Testis (tissue), 3 donors: Measurements from ENCODE around the gene TRNAU1AP. TPM values are rescaled to one million over a fixed set of nuclear protein-coding genes. Genes with fewer than 3 reads are reported as not detected.

Experiments used
- DNase-seq: peaks from one replicate; pipeline ENCODE4 v3.0.0-alpha.2; 2019
- H3K27ac ChIP-seq, 2 donors: fragments of 200-600 bp; sonication (generic); one replicate each; pipeline ENCODE4 v1.5.1; 2019
- H3K27me3 ChIP-seq: fragments of 200-600 bp; sonication (generic); one replicate; pipeline ENCODE4 v1.5.1; 2019
- H3K36me3 ChIP-seq: fragments of 200-600 bp; sonication (generic); one replicate; pipeline ENCODE4 v1.5.1; 2017; ENCODE audit warnings: low read depth; ENCODE audit errors: missing control alignments
- H3K4me1 ChIP-seq: fragments of 200-600 bp; sonication (generic); one replicate; pipeline ENCODE4 v1.5.1; 2019
- H3K4me3 ChIP-seq, 2 donors: fragments of 200-600 bp; sonication (generic); one replicate each; pipeline ENCODE4 v1.5.1; 2017 to 2019
- H3K9me3 ChIP-seq: fragments of 200-600 bp; sonication (generic); one replicate; pipeline ENCODE4 v1.5.1; 2017
- POLR2A ChIP-seq: fragments of 450-650 bp; IDR thresholded peaks from one replicate; pipeline ENCODE4 v1.6.1; 2017; ENCODE audit warnings: antibody characterized with exemption, mild to moderate bottlenecking, moderate library complexity
- WGBS, 2 donors: methylation state at CpG; one replicate each; pipeline ENCODE4 v1.1.5; 2018; 5-methylcytosine and 5-hydroxymethylcytosine counted together
- intact Hi-C: fragments of 100-400 bp; cut with DNase I; formaldehyde crosslinking; loops from one replicate; pipeline ENCODE4 v1.15.1; 2023; ENCODE audit warnings: low total_unique reads
- polyA plus RNA-seq: library from polyadenylated mRNA; stranded (reverse); fragments of 350-450 nt; fragmentation: Illumina TruSeq; extraction: RNeasy Lipid Tissue Mini Kit (QIAGEN cat#74804); gene quantifications from one replicate; pipeline ENCODE4 v1.2.3, GENCODE V29; 2014; ENCODE audit warnings: low read depth, low replicate concordance; ENCODE audit not compliant: insufficient read depth
- total RNA-seq, 2 donors: library from RNA; depleted of rRNA; stranded (reverse); fragments of >200 nt; gene quantifications; one replicate each; pipeline ENCODE4 v1.2.3, GENCODE V29; 2016
- TF ChIP-seq, protein P1 (sequence below), 3 experiments: fragments of 450-650 bp in 2 of 3; fragments of 200-600 bp in 1 of 3; sonication (generic) in 1 of 3; IDR thresholded peaks; one replicate each; pipeline ENCODE4 v1.5.1; 2016 to 2019; ENCODE audit warnings: antibody characterized with exemption in 3 of 3, mild to moderate bottlenecking in 2 of 3, moderate library complexity in 1 of 3

The TRNAU1AP gene
- total and polyA plus RNA-seq, 3 donors from 2014 or later, result 15.5 to 22.5 (median 19.8) TPM

DNA sequence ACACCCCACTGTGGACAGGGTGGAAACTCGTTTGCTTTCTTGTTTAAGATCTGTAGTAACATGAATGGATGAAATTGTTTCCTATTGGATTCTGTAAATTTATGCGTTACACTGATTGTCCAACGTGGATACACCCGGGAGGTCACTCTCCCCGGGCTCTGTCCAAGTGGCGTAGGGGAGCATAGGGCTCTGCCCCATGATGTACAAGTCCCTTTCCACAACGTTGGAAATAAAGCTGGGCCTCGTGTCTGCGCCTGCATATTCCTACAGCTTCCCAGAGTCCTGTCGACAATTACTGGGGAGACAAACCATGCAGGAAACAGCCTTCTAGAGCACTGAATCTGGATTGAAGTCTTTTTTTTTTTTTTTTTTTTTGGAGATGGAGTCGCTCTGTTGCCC is 45.6 kb upstream of the TRNAU1AP start:
- H3K27me3 ChIP-seq, result no peaks in the 10 kb centered on the region
- WGBS, 2 donors, result 3 to 6% methylated on average over 11 of the region's 11 CpGs
- no peaks in the 10 kb centered on the region for H3K36me3 ChIP-seq
- DNase-seq, result no peak
- H3K9me3 ChIP-seq, result no peaks in the 10 kb centered on the region
- peak overlapping the region; percentile 88 for H3K4me3 ChIP-seq
- intact Hi-C loops, result no loop called here
- H3K27ac ChIP-seq, result peak overlapping the region; percentile 61 to 72
- peaks cover 27% of the 10 kb centered on the region for H3K4me1 ChIP-seq
- no peak for TF ChIP-seq POLR2A

DNA sequence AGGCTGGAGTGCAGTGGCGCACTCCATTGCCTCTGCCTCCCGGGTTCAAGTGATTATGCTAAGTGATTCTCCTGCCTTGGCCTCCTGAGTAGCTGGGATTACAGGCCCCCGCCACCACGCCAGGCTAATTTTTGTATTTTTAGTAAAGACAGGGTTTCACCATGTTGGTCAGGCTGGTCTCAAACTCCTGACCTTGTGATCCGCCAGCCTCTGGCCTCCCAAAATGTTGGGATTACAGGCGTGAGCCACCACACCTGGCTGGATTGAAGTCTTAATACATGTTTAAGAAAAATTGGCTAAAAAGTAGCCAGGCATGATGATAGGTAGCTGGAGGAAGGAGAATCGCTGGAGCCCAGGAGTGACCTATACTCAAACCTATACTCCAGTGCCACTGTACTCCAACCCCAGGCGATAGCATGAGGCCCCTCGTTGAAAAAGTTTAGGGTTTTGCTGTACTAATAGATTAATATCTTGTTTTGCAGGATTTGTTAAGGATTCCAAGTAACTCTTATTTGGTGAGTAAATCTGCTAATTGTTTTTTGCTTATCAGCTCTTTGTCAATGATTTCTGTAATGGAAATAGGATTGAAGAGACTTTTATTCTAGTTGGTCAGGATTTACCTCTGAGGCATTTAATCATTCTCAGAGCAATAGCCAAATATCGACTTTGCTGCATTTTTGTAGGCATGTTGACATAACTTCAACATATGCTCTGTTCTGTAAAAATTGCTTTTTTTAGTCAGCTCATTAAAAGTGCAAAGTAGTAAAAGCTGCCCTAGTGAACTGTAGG is 45.0 kb upstream of the TRNAU1AP start:
- no peaks in the 10 kb centered on the region for H3K27me3 ChIP-seq
- peak overlapping the region; percentile 61 to 72 for H3K27ac ChIP-seq
- H3K4me3 ChIP-seq, result peak overlapping the region; percentile 88
- no peak for DNase-seq
- TF ChIP-seq, protein P1, sequence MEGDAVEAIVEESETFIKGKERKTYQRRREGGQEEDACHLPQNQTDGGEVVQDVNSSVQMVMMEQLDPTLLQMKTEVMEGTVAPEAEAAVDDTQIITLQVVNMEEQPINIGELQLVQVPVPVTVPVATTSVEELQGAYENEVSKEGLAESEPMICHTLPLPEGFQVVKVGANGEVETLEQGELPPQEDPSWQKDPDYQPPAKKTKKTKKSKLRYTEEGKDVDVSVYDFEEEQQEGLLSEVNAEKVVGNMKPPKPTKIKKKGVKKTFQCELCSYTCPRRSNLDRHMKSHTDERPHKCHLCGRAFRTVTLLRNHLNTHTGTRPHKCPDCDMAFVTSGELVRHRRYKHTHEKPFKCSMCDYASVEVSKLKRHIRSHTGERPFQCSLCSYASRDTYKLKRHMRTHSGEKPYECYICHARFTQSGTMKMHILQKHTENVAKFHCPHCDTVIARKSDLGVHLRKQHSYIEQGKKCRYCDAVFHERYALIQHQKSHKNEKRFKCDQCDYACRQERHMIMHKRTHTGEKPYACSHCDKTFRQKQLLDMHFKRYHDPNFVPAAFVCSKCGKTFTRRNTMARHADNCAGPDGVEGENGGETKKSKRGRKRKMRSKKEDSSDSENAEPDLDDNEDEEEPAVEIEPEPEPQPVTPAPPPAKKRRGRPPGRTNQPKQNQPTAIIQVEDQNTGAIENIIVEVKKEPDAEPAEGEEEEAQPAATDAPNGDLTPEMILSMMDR (IDR thresholded peaks at IDR 0.05), result no peak
- TF ChIP-seq POLR2A, result no peak
- WGBS, 2 donors, result 45 to 50% methylated on average over 10 of the region's 10 CpGs
- peaks cover 27% of the 10 kb centered on the region for H3K4me1 ChIP-seq
- intact Hi-C loops, result no loop called here
- H3K36me3 ChIP-seq, result no peaks in the 10 kb centered on the region
- no peaks in the 10 kb centered on the region for H3K9me3 ChIP-seq

DNA sequence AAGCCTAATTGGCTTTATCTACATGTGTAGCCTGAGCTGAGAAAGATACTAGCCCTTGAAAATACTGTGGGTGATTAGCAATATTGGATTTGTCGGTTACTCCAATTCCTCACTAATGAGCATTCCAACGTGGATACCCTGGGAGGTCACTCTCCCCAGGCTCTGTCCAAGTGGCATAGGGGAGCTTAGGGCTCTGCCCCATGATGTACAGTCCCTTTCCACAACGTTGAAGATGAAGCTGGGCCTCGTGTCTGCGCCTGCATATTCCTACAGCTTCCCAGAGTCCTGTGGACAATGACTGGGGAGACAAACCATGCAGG is 44.5 kb upstream of the TRNAU1AP start:
- Histone ChIP-seq H3K4me3 (no peak overlapping the region), H3K4me1 (peaks cover 27% of the 10 kb centered on the region), H3K36me3 (no peaks in the 10 kb centered on the region), H3K27me3 (no peaks in the 10 kb centered on the region), H3K27ac (peak overlapping the region in 1 of 2 donors; percentile 72), H3K9me3 (no peaks in the 10 kb centered on the region)
- WGBS, 2 donors, result 35 to 46% methylated on average over 5 of the region's 5 CpGs
- intact Hi-C loops, result no loop called here
- no peak for DNase-seq
- no peak for TF ChIP-seq POLR2A
- TF ChIP-seq, protein P1 (IDR thresholded peaks at IDR 0.05), result no peak

DNA sequence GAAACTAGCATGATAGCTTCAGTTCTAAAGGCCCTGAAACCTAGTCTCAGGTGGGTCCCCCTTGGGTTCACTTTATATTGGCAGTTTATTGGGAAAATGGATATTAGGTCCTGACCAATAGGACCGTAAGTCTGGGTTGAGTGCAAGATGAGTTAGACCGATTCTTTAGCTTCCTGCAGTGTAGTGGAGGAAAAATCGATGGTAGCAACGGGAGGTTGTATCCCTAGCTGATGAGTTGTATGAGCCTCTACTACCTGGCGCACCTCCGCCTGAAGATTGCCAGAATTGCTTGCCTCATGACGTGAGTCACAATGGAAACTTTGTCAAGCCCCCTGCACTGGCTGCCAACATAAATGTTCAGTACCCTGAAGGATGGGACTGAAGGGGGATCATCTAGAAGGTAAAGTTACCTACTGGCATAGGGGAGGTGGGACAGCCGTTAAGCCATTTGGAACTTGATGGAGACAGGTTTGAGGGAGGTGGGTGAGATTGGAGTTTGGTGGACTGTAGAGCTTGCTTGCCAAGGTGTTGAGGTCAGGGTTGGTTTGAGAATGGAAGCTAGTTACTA is 43.1 kb upstream of the TRNAU1AP start:
- Histone ChIP-seq H3K36me3 (no peaks in the 10 kb centered on the region), H3K4me1 (peaks cover 27% of the 10 kb centered on the region), H3K27me3 (no peaks in the 10 kb centered on the region), H3K27ac (no peak overlapping the region), H3K4me3 (no peak overlapping the region), H3K9me3 (no peaks in the 10 kb centered on the region)
- DNase-seq, result no peak
- 78 to 88% methylated on average over 8 of the region's 8 CpGs for WGBS, 2 donors
- no peak for TF ChIP-seq POLR2A
- TF ChIP-seq, protein P1 (IDR thresholded peaks at IDR 0.05), result no peak
- intact Hi-C loops, result no loop called here

DNA sequence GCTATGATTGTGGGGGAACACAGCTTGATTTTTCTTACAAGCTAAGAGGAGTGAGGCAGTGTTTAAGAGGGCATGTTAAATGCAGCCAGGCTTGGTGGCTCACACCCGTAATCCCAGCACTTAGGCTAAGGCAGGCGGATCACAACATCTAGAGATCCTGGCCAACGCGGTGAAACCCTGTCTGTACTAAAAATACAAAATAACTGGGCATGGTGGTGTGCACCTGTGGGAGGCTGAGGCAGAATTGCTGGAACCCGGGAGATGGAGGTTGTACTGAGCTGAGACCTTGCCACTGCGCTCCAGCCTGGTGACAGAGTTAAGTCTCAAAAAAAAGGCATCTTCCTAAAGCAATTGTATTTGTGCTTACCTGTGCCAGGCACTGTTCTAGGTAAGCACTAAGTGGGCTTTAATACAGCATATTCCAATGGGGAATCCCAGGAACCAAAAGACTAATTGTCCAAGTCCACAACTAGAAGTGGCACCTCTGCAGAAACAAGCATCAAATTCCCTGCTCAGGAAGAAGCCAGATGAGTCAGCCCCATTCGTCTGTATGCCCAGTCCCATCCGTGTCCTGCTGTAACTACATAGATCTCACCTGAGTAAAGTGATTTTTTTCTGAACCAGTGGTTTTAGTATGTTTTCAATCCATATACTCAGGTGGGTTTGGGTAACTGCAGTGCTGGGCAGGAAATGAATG is 42.5 kb upstream of the TRNAU1AP start:
- Histone ChIP-seq H3K27me3 (no peaks in the 10 kb centered on the region), H3K36me3 (no peaks in the 10 kb centered on the region), H3K27ac (no peak overlapping the region), H3K9me3 (no peaks in the 10 kb centered on the region), H3K4me1 (peaks cover 27% of the 10 kb centered on the region), H3K4me3 (no peak overlapping the region)
- no peak for DNase-seq
- 72% methylated on average over 8 of the region's 8 CpGs for WGBS, 2 donors
- intact Hi-C loops, result no loop called here
- TF ChIP-seq POLR2A, result no peak
- TF ChIP-seq, protein P1 (IDR thresholded peaks at IDR 0.05), result no peak
